Hematopoietic multipotent progenitor cell treated with erythropoietin and hydrocortisone succinate and interleukin-3 and kit ligand, for 8 days (in vitro differentiated cells): Measurements from ENCODE around the gene ARHGEF28.

Source experiments
- DNase-seq: peaks from one replicate; pipeline ENCODE4 v3.0.0-alpha.2; 2015

The ARHGEF28 gene

DNA sequence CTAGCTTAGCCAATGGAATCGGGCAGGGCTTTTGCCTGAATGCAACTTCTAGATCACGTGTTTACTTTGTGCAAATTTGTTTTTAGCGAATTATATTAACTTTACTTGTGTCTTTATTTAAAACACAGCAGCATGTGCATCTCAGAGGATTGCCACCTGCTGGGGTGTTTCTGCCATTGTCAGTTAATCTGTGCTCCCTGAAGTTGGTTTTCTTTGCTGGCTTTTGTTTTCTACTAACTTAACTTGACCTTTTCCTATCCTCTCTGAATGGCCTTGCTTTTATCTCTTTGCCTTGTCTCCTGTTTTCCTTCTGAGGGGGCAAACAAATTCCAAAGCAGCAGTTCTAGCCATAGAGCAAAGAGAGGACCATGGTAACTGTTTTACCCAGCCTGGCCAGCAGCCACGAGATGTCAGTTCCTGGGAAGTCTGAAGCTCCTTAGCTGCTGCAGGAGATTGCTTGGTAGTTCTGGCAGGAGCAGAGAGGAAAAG is 67.6 kb downstream of the ARHGEF28 start:
- no peak for DNase-seq

DNA sequence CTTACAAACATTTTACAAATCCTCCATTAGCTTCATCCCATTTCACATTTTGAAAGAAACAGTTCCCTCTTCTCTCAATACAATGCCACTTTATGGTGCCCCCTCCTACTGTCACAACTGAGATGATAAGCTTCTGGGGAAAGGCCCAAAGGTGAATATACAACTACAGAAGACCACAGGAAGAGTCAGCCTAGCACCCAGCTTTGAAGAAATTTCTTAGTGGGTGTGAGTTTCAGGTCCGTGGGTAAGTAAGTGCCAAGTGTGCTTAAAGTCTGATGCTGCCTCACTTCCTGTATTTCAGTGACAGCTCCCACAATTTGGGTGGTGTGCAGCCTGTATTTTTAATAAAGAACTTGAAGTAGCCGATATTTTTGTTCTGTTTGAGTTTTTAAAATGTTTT is 68.1 kb downstream of the ARHGEF28 start:
- DNase-seq: no peak

DNA sequence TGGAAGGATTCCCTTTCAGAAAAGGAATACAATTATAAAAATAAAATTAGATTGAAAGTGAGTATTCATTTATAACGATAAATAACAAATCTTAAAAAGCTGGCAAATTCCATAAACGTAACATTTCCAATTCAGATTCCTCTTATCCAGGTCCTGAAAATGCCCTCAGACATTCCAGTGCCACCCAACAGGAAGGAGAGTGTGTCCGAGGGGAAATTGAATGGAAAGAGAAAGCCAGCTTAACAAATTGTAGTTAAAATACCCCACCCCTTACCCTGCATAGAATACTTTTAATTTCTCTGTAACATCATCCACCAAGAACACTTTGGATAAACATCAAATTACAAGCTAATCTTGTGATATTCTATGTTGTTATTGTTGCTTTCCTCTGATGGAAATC is 72.0 kb downstream of the ARHGEF28 start:
- DNase-seq: no peak

DNA sequence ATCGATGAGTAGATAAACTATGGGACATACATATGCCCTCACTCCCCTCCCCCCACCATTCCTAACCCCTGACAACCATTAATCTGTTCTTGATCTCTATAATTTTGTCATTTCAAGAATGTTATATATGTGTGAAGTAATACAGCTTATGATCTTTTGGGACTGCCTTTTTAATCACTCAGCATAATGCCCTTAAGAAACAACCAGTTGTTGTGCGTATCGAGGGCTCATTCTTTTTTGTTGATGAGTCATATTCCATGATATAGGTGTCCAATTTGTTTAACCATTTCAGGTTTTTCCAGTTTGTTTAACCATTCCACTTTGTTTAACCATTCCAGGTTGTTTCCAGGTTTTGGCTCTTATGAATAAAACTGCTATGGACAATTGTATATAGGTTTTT is 75.6 kb downstream of the ARHGEF28 start:
- DNase-seq: no peak

DNA sequence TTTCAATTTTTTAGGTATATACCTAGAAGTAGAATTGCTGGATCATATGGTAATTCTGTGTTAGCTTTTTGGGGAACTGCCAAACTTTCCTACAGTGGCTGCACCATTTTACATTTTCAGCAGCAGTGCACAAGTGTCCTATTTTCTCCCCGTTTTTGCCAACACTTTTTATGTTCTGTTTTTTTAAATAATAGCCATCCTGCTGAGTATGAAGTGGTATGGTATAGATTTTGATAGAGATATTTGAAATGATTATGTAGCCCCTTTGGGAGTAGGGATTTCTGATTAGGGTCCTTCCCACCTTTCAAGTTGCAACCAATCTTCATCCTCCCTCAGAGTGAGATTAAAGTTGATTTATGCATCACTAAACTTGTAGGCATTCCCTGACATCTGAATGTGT is 76.5 kb downstream of the ARHGEF28 start:
- DNase-seq: no peak

DNA sequence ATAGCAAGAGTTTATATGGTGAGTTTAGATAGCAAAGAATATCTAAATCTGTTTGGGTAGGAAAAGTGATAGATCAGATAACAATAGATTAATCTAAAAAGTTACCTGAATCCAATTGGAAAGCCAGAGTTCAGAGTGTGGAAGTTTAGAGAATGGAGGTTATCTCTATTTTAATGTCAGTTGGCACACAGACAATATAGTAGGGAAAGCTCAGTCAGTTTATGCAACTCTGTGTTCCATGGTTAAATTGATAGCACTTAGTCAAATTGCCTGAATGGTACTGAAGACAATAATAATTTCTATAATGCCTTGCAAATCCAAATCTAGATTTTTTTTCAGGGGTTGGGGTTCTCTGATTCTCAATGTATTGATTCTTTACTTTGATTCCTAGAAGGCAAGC is 77.0 kb downstream of the ARHGEF28 start:
- DNase-seq: no peak

DNA sequence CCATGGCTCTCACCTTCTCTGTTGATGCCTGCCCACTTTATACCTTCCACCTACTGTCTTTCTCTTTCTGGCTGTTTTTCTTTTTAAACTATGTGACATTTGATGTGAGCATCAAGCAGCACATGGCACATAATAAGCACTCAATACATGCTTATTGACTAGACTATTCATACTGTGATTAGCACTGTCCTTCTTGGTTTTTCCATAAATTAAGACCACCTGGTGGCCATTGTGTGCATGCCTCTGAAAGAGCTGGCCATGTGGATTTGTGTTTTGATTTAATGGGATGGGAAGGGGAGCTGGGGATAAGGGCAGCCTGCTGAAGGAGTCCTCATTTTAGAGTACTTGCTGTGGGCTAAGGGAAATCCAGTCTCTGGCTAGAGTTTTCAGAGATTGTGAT is 79.4 kb downstream of the ARHGEF28 start:
- DNase-seq: no peak

DNA sequence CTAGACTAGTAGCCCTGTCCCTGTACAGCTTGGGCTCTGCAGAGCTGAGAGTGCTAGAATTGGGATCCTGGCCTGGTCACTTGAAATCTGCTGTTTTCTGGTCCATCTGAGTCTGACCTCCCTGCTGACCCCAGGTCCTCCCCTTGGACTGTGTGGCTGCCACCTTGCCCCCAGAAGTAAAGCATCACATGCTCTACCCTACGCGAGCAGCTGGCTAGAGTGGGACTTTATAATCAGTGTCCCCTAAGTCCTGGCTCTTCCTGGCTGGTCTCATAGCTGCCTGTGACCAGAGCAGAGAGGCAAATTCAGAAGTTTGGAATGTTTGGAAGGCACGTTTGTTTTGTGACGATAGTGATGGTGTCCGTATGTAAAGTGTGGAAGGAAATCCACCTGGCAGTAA is 81.0 kb downstream of the ARHGEF28 start:
- no peak for DNase-seq

DNA sequence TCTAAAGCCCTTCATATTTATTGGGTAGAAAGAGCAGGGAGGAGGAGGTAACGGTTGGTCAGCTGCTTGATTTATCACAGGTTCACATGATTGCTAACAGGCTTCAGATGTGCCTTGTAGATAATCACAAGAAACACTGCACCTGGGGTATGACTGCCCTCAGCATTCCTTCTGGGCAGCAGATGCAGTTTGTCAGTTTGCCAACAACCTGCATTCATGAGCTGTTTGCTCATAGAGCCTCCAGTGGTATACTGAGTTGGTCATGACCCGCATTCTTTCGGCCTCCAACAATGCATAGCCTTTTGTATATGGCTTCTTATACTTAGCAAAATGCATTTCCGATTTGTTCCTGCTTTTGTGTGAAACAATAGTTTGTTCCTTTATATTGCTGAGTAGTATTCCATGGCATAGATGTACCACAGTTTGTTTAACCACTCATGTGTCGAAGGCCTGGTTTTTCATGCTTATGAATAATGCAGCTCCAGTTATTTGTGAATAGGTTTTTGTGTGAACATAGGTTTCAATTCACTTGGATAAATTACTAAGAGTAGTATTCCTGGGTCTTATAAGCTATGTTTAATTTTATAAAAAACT is 83.6 kb downstream of the ARHGEF28 start:
- DNase-seq: no peak

DNA sequence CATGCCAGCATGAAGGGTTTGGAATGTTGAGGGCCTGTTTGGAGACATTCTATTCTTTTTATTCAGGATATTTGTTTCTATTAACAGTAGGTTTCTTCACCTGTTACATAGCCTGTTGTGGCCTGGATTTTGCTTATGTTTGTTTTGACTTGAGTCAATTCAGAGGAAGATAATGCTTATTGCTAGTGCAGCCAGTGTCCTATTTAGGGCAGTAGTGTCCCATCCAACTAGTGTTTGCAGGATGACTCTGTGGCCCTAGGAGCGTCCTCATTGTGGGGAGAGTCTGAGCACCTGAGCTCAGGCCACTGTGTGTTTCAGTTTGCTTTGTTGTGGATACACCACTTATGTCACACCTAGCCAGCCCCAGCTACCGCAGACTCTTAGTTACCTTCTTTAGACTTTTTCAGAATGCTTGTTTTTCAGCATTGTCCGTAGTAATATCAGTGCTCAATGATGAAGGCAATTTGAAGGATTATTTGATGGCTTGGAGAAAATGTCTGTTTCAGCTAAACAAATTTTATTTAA is 90.3 kb downstream of the ARHGEF28 start:
- DNase-seq: no peak

DNA sequence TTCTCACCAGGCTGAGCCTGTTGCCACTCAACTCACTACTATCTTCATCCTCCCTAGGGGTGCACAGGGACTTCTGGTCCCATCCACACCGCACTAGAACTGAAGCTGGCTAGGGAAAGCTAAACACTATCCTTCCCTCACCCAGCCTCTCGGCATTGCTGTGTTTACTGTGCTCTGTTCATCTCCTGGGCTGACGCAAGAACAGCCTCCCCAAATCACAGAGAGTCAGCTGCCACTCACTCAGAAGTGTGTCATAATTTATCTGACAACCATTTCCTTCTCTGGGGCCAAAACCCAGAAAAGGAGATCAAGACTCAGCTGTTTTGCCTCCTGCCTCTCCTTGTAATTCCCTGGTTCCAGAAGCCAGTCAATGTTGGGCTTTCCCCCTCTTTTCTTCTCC is 92.8 kb downstream of the ARHGEF28 start:
- no peak for DNase-seq

DNA sequence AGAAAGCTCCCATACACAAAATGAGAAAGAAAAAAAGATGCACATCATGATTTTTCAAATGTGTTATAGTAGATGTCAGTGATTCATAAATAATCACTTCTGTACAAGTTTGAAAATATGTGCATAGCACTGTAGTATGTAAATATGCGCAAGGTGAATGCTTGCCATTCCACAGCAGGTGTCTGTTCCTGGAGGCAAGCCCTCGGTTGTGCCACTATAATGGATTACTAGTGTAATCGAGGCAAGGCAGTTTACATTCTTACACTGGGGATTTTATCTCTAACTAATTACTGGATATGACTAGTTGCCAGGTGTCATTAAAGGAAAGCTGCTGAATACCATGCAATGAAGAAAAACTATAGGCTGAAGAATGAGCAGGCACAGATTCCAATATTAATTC is 93.6 kb downstream of the ARHGEF28 start:
- no peak for DNase-seq

DNA sequence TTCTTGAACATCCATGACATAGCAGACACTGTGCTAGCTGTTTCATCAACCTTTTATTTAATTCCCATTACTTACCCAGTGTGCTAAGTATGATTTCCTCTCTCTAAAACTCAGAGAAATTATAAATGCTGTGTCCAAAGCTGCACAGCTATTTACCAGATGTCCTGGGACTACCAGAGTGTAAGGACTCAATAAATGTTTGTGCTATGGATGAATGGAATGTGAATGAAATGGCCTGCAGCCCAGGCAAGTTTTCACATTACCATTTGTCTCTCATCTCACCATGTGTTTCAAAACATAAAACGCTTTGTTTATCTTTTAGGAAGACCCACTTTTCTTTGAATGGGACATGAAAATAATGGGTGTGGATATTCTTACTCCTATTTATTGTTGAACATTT is 96.2 kb downstream of the ARHGEF28 start:
- no peak for DNase-seq

DNA sequence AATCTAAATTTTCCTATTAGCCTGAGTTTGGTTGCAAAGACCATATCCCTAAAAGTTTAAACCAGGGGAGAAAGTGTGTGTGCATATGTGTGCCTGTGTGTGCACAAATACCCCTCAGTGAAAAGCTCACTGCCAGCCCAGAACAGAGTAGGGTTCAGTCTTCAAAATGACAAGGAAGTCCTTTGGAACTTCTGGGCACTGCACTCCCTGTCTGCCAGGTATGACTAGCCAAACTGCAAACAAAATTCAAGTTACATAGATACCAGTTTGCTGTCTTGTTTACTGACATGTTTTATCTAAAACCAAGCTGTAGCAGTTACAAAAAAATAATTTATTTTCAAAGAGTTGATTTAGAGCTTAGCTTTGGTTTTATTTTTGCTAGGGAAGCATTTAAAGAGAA is 100.1 kb downstream of the ARHGEF28 start:
- DNase-seq: no peak

DNA sequence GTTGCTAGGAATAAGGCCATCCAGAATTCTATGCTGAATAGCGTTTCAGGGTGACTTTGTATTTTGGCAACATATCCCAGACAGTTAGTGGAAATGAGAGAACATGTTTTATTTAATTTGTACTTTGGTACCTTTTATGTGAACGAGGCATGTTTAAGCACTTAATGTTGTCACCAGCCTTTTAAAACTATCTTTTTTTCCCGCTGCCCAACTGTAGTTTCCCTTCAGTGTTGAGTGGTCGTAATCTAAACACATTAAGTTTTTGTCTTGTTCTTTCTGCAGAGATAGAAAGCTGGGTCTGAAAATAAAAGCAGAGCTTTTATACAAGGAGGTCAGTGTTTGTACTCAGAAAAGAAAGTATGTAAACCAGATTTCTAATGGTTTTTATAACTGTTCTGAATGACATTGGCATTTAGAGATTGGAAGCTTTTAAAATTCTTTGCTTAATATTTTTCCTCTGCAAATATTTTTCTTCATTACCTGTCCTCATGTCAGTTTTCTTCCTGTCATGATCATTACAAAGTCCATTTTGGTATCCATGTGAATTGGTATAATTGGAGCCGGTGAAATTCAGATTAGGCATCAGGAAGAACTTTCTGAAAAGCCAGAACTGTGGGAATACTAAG is 100.7 kb downstream of the ARHGEF28 start:
- no peak for DNase-seq

DNA sequence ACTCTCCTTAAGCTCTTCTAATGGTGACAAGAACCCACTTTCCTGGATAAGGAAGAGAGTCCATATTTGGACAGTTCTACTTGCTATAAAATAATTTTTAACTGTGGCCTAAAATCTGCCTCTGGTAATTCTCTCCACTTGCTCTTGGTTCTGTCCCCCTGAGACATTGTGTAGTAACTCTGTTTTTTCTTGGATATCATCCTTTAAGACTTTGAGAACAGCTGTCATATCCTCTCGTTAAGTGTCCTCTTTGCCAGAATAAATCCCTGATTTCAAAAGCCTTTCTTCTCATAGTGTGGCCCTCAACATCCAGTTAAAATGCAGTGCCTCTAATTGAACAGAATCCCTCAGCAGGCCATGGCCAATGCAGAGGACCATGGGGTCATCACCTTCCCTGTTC is 101.5 kb downstream of the ARHGEF28 start:
- DNase-seq: no peak

DNA sequence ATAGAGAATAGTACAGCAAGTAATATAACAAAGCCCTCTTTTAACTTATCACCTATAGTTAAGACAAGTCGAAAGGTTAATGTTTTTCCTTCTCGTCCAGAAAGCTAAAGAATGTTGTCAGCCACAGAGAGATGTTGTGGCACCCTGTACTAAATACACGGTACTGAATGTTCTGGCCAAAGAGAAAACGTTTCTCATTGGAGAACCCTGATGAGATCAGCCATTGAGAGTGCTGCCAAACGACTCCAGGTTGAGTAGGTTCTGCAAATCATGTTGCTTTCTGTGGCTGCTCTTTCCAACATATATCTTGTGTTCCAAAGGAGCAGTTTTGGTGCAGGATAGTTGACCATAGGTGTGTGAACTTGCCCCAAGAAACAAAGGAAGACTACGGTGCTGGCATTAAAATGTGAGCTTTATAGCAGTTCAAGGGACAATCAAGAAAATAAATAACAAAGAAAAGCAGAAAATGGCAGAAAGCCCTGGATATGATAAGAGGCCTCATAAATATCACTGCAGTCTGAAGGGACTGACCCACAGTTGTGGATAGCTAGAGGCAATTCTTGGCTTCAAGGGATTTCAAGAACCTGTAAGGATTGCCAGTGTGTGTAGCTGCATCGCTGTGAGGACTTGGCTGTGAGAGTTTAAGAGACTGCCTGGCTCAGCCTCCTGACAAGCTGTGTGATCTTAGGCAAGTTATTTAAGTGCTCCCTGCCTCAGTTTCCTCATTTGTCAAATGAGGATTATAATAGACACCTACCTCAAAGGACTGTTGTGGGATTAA is 102.7 kb downstream of the ARHGEF28 start:
- DNase-seq: no peak

DNA sequence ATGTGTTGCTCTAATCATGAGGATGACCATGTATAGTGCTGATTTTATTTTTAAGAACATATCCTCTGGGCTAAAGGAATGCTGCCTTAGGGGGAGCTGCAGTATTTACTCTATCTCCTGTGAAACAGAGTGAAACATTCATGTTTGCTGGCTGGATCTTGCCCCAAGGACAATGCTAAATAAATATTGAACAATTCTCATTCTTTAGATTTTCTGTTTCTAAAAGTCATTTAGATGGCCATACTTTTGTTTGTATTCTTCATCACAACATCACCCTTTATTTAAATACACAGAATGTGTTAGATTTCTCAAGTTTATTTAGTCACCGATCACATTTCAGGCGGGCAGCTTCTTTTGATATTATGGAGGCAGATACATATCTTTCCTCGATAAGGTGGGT is 103.3 kb downstream of the ARHGEF28 start:
- DNase-seq: no peak

DNA sequence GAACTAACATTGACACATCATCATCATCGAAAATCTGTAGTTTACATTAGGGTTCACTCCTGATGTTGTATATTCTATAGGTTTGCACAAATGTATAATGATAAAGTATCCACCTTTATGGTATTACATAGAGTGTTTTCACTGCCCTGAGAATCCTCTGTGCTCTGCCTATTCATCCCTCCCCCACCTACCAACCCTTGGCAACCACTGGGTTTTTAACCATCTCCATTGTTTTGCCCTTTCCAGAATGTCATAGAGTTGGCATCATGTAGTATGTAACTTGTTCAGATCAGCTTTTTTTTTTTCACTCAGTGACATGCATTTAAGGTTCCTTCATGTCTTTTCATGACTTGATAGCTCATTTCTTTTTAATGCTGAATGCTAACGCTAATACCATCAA is 106.0 kb downstream of the ARHGEF28 start:
- DNase-seq: no peak

DNA sequence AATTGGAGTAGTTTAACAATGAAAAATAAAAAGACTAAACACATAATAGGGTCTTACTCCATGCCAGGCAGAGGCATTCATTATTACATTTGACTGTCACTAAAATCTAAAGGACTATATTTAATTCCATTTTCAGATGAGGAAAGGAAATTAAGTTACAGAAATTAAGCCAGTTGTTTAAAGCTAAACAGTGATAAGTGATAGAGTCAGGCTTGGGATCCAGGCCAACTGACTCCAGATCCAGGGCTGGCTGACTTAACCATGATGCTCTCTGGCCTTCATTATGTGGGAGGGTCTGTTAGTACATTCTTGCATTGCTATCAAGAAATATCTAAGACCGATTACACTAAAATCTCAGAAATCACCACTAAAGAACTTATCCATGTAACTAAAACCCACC is 107.2 kb downstream of the ARHGEF28 start:
- DNase-seq: no peak

DNA sequence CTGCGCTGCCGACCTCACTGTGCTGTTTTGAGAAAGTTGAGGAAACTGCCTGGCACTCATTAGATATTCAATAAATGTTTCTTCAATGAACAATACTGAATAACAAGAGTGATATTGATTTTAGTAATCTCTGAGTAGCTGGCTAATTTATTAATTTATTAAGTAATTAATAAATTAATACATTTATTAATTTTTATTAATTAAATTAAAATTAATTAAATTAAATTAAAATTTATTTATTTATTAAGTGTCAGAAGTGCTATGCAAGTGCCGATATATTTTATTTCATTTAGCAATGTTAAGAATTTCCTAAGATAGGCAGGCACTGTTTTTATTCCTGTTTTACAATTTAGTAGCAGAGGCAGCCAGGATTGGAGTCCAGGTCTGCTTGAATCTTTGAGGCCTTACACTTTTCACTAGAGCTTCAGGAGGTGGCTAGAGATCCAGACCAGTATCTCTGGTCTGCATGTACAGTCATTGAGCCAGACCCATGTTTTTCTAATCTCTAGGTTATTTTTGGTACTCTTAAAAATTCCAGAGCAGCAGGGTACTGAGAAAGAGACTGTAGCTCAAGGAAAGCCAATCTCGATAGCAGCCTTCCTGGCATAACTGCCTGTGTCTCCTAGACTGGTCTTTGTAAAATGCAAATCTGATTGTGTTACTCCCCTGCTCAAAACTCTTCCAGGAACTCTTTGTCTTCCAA is 109.2 kb downstream of the ARHGEF28 start:
- no peak for DNase-seq

DNA sequence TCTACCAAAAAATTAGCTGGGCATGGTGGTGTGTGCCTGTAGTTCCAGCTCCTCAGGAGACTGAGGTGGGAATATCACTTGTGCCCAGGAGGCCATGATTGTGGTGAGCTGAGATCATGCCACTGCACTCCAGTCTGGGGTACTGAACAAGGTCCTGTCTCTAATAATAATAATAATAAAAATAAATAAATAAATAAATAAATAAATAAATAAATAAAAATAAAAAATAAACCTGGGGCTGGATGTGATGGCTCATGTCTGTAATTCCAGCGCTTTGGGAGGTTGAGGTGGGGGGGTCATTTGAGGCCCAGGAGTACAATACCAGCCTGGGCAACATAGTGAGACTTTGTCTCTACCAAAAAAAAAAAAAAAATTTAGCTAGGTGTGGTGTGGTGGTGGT is 113.7 kb downstream of the ARHGEF28 start:
- no peak for DNase-seq

DNA sequence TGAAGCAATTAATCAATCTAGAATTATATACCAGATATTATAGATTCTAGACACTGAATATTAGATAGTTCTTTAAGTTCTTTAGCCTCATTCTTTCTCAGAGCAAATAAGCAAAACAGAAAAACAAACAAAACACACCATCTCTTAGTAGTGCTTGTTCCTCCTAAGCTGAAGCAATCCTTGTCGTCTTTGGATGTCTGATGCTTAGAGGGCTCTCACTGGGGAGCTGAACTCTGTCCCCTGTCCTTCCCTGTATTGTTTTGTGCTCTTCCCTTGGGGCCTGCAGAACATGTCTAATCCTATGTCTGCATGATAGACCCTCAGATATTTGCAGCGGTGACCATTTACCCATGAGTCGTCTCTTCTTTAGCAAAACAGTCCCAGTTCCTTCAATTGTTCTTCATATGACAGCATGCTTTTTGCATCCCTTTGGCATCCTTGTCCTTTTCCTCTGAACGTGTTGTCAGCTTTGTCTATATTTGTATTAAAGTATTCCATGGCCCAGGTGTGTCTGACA is 114.3 kb downstream of the ARHGEF28 start:
- DNase-seq: no peak
